ENCODE measurements around the gene PDE6B.
"Not testable (repeated sequence)": the region's sequence is repeated elsewhere in the genome, so short reads cannot be mapped to it uniquely, and the experiment has no call there.

PDE6B gene

DNA sequence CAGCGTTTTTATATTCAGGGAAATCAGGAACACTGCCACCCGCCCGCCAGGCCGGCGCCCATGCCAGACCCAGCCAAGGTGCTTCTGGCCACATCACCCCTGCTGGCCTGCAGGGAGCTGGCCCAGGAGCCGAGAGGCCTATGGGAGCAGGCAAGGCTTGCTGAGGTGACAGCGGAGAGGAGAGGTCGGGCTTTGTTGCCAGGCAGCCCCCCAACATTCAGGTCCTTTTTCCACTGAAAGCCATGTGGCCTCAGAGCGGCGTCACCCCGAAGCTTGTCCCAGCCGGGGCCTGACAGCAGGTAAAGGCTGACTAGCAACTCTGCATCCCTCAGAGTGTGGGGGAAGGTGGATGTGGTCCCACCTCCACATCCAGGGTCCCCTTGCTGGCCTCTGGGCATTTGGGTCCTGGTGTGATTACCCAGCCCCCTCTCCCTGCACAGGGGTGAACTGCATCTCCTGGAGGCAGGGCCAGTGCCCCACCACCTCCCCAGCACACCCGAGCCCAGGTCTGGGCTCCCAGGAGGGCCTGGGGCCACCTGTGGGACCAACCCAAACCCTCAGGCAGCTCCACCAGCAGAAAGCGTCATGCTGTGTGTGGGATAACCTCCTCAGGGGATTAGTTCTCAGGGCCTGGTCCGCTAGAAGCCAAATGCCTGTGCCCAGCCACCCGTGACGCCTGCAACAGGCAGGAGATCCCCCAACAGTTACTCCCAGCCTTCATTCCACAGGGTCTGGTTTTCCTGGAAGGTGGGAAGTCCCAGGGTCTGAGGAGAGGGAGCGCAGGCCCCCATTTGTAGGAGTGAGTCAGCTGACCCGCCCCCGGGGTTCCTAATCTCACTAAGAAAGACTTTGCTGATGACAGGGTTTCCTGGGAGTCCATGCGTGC lies at the start of gene PDE6B:
PDE6B (plus strand) TSS at position 869 of the 886 bp plus-strand sequence. CDS start 54 bp downstream, outside the sequence.
- DNase-seq, result no peak

DNA sequence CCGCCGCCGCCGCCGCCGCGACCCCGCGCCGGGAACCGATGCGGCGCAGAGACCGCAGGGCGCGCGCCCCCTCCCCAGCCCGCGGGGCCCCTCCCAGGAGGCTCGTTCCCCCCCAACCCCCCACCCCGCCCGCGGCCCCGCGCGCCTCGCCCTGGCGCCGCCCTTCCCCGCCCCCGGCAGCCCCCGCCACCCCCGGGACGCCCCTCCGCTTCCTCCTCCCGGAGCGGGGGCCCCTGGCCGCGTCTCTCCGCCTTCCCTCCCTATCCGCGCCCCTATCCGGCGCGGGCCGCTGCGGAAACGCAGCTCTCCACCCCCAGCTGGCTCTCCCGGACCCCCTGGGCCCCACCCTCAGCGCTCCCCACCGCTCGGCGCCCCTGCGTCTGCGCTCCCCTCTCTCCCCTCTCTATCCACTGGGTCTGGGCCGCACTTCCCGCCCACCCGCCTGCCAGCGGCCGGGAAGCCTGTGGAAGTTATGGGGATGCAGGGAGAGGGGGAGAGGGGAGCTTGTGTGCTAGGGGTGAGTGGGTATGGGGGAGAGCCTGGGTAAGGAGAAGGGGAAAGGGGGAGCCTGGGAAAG lies 49.0 kb upstream of the PDE6B start, which contains the start of gene TMEM271:
TMEM271 (minus strand) TSS at position 51 of the 577 bp plus-strand sequence. CDS start 233 bp downstream, outside the sequence.
- no peak for DNase-seq

DNA sequence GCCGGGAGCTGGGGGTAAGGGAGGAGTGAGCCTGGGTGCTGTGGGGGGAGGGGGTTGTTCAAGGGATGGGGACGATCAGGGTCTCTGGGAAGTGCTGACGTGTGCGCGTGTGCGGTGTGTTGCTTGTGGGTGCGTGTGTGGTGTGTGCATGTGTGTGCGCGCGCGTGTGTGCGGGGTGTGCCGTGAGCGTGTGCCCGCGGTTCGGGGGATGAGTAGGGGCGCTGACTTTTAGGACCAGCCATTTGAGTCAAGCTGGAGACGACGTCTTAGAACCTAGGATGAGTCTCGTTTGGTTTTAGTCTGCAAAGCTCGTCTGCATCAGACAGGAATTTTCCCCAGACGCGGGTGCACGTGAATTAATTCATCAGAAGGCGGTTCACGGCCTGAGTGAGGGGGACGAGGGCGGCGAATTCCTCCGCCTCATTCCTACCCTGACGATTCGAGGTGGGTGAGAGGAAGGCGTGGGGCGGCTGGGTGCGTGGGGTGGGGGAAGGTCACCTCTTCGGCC lies 48.3 kb upstream of the PDE6B start:
- DNase-seq, result no peak

DNA sequence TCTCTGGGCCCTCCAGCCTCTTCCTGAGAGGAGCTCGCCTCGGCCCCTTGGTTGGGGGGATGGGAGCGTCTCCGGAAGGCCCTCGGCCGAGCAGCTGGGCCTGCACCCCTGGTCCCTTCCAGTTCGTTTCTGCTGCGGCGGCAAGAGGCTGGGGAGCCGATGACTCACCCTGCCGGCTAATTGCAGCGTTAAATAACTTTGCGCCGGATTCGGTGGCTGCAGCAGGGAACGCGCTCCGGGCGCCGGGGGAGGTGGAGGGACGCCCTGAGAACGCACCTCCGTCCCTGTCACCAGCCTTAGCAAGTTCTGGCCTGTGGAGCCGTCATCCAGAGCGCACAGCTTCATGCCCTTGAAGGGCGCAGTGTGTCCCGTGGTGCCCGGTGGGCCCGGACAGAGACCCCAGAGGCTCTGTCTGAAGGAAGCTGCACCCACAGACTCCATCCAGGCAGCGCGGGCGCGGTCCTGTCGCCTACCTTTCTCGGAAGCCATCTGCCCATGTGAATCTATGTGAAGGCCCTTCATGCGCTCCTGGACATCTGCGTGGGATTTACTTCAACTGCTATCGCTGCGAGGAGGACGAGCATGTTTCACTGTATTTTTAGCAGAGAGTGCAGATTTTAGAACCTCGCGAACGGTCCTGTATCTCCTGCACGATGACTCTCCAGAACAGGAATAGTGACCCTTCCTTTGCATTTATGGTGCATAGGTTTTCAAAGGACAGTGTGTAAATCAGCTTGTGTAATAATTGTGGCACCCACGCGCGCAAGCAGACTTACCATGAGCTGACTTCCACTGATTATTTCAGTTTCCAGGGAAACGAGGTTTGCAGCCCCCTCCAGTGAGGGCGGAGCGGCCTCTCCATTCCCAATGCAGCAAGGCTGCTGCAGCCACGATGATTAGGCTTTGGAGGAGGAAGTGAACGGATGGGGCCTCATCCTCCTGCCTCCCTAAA lies 47.6 kb upstream of the PDE6B start:
- DNase-seq, result peak; percentile 55

DNA sequence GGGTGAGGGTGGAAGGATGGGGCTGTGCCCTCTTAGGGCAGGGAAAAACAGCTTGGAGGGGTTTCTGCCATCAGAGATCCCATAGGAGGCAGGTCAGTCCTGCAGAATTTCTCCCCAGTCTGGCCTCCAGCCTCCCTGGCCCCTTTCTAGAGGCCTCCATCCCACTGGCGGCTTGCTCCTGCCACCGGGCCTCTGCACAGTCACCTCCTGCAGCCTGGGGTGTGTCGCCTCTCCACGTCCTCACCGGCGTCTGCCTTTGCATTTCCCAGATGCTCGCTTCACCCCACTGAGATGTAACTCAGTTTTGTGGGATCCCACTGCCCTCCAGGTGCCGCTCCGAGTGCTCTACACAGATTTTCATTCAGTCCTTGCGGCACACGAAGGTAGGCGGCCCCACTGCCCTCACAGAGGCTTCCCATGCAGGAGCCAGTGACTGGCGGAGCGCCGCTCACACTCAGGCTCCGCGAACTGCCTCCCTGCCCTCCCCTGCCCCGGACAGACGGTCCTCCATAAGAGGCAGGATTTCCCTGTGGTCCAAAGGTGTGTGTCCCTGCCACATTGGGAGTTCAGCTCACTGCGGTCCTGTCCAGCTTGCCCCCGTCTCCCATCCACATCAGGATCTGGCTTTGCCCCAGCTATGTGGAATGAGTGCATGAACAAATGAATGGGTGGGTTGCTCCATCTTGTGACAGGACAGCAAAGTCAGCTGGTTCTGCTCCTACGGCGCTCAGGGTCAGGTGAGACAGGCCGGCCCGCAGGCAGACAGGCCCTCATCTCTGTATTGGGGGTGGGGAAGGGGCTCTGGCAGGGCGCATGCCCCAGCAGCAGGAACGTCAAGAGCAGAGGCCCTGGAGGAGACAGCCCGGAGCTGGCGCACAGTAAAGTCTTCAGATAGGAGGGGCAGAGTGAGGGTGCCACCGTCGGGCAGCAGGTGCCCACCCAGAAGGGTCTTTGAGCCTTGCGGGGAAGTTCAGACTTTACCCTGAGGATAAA lies 46.6 kb upstream of the PDE6B start:
- no peak for DNase-seq

DNA sequence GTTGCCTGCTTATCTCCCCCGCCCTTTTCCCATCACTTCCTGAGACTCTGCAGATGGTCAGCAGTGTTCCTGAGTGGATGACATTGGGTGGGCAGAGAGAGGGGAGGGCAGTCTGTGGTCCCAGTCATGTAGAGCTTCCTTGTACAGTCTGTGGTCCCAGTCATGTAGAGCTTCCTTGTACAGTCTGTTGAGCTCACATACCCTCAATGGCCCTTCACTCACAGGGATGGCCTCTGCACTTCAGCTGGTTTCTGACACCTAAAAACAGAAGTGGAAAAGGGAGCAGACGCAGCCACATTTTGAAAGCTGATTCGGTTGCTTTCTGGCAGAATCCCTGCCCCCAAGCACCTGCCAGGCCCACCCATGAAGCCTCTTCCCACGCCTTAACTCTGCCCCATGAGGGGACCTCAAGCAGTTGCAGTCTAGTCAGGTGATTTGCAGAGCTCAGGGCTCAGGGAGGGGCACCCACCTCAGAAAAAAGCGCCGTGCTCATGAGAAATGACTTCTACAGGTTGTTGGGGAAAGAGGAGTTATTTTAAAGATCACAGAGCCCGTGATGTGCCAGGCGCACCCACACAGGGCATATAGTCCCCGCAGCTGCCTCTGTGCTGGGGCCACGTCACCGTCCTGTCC lies 45.7 kb upstream of the PDE6B start:
- DNase-seq, result no peak

DNA sequence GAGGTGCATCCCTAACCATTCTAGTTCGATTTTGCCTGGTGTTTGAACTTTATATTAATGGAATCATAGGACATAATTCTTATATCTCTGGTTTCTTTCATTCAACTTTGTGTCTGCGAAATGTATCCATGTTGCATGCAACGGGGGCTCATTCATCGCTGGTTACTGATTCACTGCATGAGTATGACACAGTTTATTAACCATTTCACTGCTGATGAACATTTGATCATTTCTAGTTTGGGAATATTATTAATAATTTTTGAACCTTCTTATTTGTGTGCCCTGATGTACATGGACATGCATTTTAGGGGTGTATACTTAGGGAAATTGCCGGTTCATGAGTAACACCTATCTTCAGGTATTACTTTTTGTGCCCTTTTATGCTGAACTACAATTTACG lies 44.2 kb upstream of the PDE6B start:
- no peak for DNase-seq

DNA sequence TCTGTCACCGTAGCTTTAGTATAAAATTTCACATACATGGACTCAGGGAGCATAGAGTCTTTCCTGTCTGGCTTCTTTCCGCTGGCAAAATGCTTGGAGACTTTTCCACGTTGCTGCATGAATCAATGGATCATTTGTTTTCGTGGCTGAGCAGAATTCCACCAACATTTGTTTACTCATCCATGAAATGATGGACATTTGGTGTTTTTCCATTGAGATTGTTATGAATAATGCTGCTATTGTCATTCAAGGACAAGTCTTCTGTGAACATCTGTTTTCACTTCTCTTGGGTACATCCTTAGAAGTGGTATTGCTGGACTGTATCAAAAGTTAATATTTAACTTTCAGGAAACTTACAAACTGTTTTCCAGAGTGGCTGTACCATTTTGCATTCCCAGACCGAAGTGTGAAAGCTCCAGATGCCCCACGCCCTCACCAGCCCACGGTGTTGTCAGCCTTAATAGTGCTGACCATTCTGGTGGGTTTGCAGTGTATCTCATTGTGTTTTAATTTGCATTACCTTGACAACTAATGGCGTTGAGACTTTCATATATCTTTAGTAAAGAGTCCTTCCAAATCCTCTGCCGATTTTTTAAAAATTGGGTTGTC lies 43.5 kb upstream of the PDE6B start:
- no peak for DNase-seq

DNA sequence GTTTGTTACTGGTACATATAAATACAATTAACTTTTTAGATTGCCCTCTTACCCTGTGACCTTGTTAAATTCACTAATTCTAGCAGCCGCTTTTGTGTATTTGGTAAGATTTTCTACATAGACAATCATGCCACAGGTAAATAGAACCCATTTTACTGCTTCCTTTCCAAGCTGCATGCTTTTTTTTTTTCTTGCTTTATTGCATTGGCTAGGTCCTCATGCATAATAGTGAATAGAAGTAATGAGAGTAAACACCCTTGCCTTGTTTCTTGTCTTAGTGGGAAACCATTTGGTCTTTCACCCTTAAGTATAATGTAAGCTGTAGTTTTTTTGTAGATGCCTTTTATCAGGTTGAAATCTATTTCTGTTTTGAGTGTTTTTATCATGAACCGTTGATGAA lies 41.6 kb upstream of the PDE6B start:
- DNase-seq, result no peak

DNA sequence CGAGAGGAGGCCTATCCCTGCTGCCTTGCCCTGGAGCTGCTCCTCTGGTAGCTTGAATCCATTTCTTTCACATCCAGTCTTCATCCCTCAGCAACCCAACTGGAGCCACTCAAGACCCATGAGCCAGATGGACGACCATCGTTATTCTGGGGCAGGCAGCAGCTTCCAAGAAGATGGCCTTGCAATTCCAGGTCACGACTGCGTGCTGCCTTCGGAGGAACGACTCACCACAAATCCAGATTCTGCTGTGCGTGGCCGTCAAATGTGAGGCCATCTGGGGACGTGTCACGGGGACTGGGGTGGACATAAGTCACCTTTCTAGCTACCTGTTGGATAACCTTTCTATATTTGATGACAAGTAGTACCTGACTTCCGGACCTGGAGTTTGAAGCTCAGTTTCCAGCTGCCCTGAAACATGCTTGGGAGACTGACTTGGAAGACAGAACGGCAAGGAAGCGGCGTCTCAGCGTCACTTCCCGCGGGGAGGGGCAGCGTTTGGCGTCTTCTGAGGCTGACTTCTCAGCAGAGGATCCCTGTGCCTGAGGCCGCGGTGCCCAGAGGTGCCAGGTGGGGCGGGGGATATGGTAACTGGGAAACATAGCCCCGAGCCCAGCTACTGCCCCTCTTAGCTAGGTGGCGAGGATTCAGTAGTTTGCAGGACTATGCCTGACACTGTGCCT lies 37.6 kb upstream of the PDE6B start:
- no peak for DNase-seq

DNA sequence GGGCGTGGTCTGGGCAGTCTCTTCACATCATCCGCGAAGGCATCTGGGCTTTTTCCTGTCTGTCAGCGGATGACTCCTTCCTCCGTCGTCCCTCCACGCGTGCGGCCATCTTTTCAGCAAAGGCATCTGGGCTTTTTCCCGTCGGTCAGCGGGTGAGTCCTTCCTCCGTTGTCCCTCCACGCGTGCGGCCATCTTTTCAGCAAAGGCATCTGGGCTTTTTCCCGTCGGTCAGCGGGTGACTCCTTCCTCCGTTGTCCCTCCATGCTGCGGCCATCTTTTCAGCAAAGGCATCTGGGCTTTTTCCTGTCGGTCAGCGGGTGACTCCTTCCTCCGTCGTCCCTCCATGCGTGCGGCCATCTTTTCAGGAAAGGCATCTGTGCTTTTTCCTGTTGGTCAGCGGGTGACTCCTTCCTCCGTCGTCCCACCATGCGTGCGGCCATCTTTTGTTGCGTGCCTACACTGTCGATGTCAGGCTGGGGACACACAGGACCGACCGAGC lies 37.0 kb upstream of the PDE6B start:
- no peak for DNase-seq

DNA sequence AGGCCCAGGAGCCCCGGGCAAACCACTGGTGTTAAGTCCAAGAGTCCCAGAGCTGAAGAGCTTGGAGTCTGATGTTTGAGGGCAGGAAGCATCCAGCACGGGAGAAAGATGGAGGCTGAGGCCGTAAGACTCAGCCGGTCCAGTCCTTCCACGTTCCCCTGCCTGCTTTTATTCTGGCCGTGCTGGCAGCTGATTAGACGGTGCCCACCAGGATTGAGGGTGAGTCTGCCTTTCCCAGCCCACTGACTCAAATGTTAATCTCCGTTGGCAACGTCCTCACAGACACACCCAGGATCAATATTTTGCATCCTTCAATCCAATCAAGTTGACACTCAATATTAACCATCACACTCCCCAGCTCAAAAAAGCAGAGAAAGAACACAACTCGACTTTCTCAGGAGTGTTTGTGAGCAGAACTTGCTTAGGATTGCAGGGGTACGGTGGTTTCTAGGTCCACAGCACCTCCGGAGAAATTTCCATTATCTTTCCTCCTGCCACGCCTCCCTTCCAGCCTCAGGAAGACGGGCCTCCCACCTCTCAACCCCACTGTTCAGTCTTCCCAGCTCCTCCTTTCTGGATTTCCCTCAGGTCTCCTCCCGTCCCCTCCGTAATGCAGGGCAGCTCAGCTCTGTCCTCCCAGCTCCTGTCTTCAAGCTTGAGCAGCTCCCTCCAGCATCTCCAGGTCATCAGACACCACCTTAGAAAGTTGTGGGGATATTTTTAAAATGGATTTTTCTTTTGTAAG lies 36.0 kb upstream of the PDE6B start:
- no peak for DNase-seq

DNA sequence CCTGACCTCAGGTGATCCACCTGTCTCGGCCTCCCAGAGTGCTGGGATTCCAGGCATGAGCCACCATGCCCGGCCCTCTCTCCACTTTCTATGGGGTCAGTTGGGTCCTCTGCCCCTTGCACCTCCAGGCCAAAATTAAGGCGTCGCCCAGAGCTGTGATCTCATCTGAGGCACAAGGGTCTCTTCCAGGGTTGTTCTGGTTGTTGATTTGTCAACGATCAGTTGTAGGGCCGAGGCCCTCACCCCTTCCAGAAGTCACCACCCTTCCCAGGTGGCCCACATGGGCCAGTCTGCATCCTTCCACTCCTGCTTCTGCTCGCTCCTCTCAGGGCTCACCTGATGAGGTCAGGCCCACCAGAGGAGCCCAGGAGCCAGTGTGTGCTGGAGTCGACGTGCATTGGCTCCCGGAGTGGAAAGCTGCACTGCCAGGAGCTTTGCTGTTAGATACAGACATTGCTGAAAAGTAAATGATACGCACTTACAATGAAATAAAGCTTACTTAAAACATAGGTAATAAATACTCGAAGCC lies 35.0 kb upstream of the PDE6B start:
- DNase-seq, result no peak

DNA sequence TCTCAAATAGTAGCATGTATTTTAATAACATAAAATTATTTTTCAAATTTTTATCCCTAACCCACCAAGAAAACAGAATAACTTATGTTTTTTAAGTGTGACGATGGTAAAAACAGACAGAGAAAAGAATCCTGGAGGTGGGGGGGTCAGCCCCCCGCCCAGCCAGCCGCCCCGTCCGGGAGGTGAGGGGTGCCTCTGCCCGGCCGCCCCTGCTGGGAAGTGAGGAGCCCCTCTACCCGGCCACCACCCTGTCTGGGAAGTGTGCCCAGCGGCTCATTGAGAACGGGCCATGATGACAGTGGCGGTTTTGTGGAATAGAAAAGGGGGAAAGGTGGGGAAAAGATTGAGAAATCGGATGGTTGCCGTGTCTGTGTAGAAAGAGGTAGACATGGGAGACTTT lies 33.2 kb upstream of the PDE6B start:
- not testable (repeated sequence) for DNase-seq

DNA sequence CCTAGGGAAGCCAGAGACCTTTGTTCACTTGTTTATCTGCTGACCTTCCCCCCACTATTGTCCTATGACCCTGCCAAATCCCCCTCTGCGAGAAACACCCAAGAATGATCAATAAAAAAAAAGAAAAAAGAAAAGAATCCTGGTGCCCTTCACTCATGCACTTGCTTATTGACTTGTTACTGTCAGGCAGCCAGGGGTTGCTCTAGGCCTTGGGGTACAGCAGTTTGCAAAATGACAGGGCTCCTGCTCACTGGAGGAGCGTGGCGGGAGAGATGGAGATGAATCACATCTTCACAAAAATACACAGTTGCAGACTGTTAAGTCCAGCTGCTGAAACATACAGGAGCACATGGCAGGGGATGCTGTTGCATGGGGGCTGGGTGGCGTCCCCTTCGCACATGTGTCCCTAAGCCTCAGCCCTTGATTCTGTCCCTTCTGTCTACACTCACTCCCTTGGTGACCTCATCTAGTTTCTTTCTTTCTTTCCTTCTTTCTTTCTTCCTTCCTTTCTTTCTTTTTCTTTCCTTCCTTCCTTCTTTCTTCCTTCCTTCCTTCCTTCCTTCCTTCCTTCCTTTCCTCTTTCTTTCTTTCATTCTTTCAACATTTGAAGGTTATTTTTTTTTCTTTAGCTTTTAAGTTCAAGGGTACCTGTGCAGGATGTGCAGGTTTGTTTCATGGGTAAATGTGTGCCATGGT lies 32.4 kb upstream of the PDE6B start:
- no peak for DNase-seq

DNA sequence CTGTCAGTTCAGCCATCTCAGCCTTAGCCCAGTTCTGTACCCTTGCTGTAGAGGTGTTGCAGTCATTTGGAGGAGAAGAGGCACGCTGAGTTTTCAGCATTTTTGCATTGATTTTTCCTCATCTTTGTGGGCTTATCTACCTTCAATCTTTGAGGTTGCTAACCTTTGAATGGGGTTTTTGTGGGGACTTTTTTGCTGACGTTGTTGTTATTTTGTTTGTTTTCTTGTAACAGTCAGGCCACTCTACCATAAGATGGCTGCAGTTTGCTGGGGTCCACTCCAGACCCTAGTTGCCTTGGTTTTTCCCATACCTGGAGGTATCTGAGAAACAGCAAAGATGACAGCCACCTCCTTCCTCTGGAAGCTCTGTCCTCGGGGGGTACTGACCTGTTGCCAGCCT lies 26.4 kb upstream of the PDE6B start:
- no peak for DNase-seq

DNA sequence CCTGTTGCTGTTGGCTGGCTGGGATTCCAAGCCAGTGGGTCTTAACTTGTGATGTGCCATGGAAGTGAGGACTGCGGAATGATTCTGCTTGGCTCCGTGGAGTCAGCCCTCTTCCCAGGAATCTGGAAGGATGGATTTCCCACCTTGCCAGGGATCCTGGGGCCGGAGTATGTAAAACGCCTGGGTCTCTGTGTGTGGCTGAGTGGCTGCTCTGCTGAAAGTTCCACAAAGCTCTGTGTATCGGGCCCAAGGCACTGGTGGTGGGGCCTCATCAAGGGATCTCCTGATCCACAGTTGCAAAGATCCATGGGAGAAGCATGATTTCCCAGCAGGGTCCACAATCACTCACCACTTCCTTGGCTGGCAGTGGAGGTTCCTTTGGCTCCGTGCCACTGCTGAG lies 25.2 kb upstream of the PDE6B start:
- DNase-seq, result no peak

DNA sequence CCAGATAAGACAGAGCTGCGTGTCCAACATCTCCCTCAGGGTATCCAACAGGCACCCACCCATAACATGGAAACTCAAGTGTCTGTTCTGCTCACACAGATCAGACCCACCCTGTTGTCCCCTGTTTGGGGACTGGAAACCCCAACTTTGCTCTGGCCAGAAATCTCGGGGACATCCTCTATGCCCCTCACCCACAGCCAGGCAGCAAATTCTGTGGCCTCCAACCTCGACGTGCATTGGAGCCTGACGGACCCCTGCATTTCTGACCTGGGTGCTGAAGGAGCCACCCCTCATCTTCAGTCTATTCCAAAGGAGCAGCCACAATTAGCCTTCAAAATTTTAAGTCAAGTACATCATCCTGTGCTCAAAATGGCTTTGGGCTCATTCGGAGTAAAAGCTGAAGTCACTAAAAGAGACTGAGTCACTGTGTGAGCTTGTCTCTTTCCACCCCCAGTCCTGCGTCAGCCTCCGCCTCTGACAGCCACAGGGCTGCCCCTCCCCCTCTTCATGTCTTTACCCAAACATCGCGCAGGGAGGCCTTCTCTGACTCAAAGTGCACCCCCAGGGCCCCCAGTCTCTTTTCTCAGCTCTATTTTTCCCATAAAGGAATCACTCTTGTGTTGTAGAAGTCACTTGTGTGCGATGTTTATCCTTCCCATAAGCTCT lies 24.4 kb upstream of the PDE6B start:
- no peak for DNase-seq
